HepG2 (cell line): Measurements from ENCODE around the gene MEI1. TPM values are rescaled to one million over a fixed set of nuclear protein-coding genes. Genes with fewer than 3 reads are reported as not detected.
A peak's percentile ranks its signal among the peaks of the same experiment; 100 is the strongest.

Experiments
- ATAC-seq: fragments of 200-7000 bp; cut with Tn5 transposase; 3 replicates; pipeline ENCODE4 v1.9.1; 2020; ENCODE audit warnings: mild to moderate bottlenecking, moderate library complexity
- BruUV-seq: library from RNA; stranded (reverse); fragments of 400-500 nt; replicated peaks from 2 replicates; lab custom pipeline; 2021; lab: Mats Ljungman, UMichigan
- CTCF ChIA-PET: fragments of 300-600 bp; formaldehyde crosslinking; extraction: SDS; loops from one replicate; lab custom pipeline; 2021; ENCODE audit warnings: low total read pairs, inconsistent platforms, low intra/inter-chr PET ratio; lab: Yijun Ruan, JAX
- POLR2A ChIA-PET: fragments of 350-600 bp; sonication (Branson Sonifier 250); formaldehyde crosslinking; loops from one replicate; lab custom pipeline; 2020; ENCODE audit warnings: antibody characterized with exemption, inconsistent platforms; lab: Yijun Ruan, JAX
- DNase-seq: peaks from one replicate; pipeline ENCODE4 v3.0.0-alpha.2; 2015; ENCODE audit warnings: low spot score
- FAIRE-seq: peaks from 3 replicates; lab custom pipeline; 2011; peaks lifted over from hg19 to GRCh38; lab: Jason Lieb, UNC
- H2AFZ ChIP-seq: one replicate; pipeline ENCODE4 v1.6.1; 2011; ENCODE audit warnings: low read length, inconsistent platforms
- H3K27ac ChIP-seq: fragments of 300-600 bp; 3 replicates; pipeline ENCODE4 v1.8.0; 2011; ENCODE audit warnings: mixed run types, mild to moderate bottlenecking, mixed read lengths, low read length, inconsistent platforms; ENCODE audit not compliant: insufficient read depth; ENCODE audit errors: extremely low read length
- H3K27me3 ChIP-seq, 2 experiments: fragments of 200-600 bp in 1 of 2; 2 replicates in 1 of 2; 3 replicates in 1 of 2; pipeline versions ENCODE4 v1.6.0 to v1.8.0; 2011; ENCODE audit warnings: low read length in 2 of 2, mild to moderate bottlenecking in 2 of 2, moderate library complexity in 2 of 2, inconsistent platforms in 1 of 2; ENCODE audit not compliant: insufficient read depth in 2 of 2, control insufficient read depth in 1 of 2
- H3K36me3 ChIP-seq, 2 experiments: fragments of 200-600 bp in 1 of 2; replicated peaks in 1 of 2; 2 replicates in 1 of 2; 3 replicates in 1 of 2; pipeline versions ENCODE4 v1.5.1 to v1.8.0; 2011; ENCODE audit warnings: low read length in 2 of 2, inconsistent platforms in 1 of 2; ENCODE audit not compliant: insufficient read depth in 2 of 2, control insufficient read depth in 1 of 2
- H3K4me1 ChIP-seq: 2 replicates; pipeline ENCODE4 v1.5.1; 2012; ENCODE audit warnings: low read length, inconsistent platforms; ENCODE audit not compliant: insufficient read depth
- H3K4me2 ChIP-seq: 2 replicates; pipeline ENCODE4 v1.6.0; 2011; ENCODE audit warnings: low read depth, low read length, inconsistent platforms
- H3K4me3 ChIP-seq, 3 experiments: fragments of 200-600 bp in 1 of 3; sonication (generic), shearing (Covaris generic) in 1 of 3; replicated peaks in 1 of 3; 2 replicates each; pipeline ENCODE4 v1.5.1; 2011 to 2016; ENCODE audit warnings: low read length in 3 of 3, inconsistent platforms in 2 of 3, low read depth in 2 of 3, mild to moderate bottlenecking in 2 of 3, control low read depth in 1 of 3, mixed read lengths in 1 of 3; ENCODE audit not compliant: insufficient read depth in 1 of 3
- H3K79me2 ChIP-seq: one replicate; pipeline ENCODE4 v1.6.1; 2011; ENCODE audit warnings: low read length, inconsistent platforms; ENCODE audit not compliant: insufficient read depth
- H3K9ac ChIP-seq: 2 replicates; pipeline ENCODE4 v1.6.0; 2011; ENCODE audit warnings: mild to moderate bottlenecking, low read depth, low read length, inconsistent platforms; ENCODE audit not compliant: insufficient read depth
- H3K9me3 ChIP-seq: 2 replicates; pipeline ENCODE4 v1.5.1; 2012; ENCODE audit warnings: mild to moderate bottlenecking, low read length
- H4K20me1 ChIP-seq: 2 replicates; pipeline ENCODE4 v1.6.0; 2011; ENCODE audit warnings: inconsistent platforms, mild to moderate bottlenecking, low read length, moderate library complexity; ENCODE audit not compliant: insufficient read depth
- AGO2 ChIP-seq: fragments of 200-400 bp; formaldehyde crosslinking; optimal IDR thresholded peaks from 2 replicates; pipeline ENCODE3; 2017; ENCODE audit warnings: mild to moderate bottlenecking, low read depth, low read length, moderate library complexity
- ARHGAP35 ChIP-seq: sonication (generic); formaldehyde crosslinking; IDR thresholded peaks from 2 replicates; pipeline ENCODE4 v1.9.0; 2022; ENCODE audit warnings: mild to moderate bottlenecking, inconsistent platforms, moderate library complexity, missing genetic modification reagents, borderline replicate concordance
- MEF2D ChIP-seq: sonication (generic); formaldehyde crosslinking; IDR thresholded peaks from 2 replicates; pipeline ENCODE4 v1.5.1; 2020; ENCODE audit warnings: mild to moderate bottlenecking, missing genetic modification reagents
- NCOR1 ChIP-seq: fragments of 200-600 bp; sonication (generic); IDR thresholded peaks from 2 replicates; pipeline ENCODE4 v1.7.0; 2017; ENCODE audit warnings: antibody characterized with exemption, low read length, borderline replicate concordance
- NFKB2 ChIP-seq: sonication (generic); formaldehyde crosslinking; IDR thresholded peaks from 2 replicates; pipeline ENCODE4 v1.4.0; 2020; ENCODE audit warnings: missing genetic modification reagents, borderline replicate concordance
- PRPF4 ChIP-seq: fragments of 200-400 bp; formaldehyde crosslinking; IDR thresholded peaks from 2 replicates; pipeline ENCODE4 v1.6.1; 2016; ENCODE audit warnings: low read length, low read depth; ENCODE audit not compliant: poor library complexity, severe bottlenecking
- TBX2 ChIP-seq: sonication (generic); formaldehyde crosslinking; IDR thresholded peaks from 2 replicates; pipeline ENCODE4 v1.5.0; 2020; ENCODE audit warnings: missing genetic modification reagents, mild to moderate bottlenecking, borderline replicate concordance
- ZFP37 ChIP-seq: sonication (generic); formaldehyde crosslinking; IDR thresholded peaks from 2 replicates; pipeline ENCODE4 v1.4.0; 2020; ENCODE audit warnings: missing genetic modification reagents, borderline replicate concordance
- ZNF337 ChIP-seq: sonication (generic); formaldehyde crosslinking; IDR thresholded peaks from 2 replicates; pipeline ENCODE4 v1.5.1; 2020; ENCODE audit warnings: missing genetic modification reagents, low read depth, mild to moderate bottlenecking, borderline replicate concordance
- ZNF841 ChIP-seq: sonication (generic); formaldehyde crosslinking; IDR thresholded peaks from 2 replicates; pipeline ENCODE4 v1.8.1; 2023; ENCODE audit warnings: missing genetic modification reagents, borderline replicate concordance
- WGBS: methylation state at CpG from one replicate; pipeline ENCODE4 v1.1.6; 2017; ENCODE audit warnings: low lambda C conversion rate; 5-methylcytosine and 5-hydroxymethylcytosine counted together
- in situ Hi-C: cut with HindIII; loops from 2 replicates; pipeline ENCODE4 v1.10.0; 2017; ENCODE audit warnings: low pct_unique_long_range_greater_than_20kb; ENCODE audit not compliant: extremely low pct_ligation_motif_present
- intact Hi-C: fragments of 100-400 bp; cut with micrococcal nuclease; formaldehyde crosslinking; loops from one replicate; pipeline ENCODE4 v1.10.0; 2022; ENCODE audit not compliant: unreplicated experiment
- polyA plus RNA-seq, 8 experiments: library from polyadenylated mRNA; depleted of rRNA in 3 of 8; stranded (reverse) in 7 of 8; unstranded in 1 of 8; fragments of >200 nt; fragmentation: Illumina TruSeq in 4 of 8; extraction: Trizol in 4 of 8; gene quantifications; 2 replicates each; pipeline versions ENCODE4 v1.2.1 to v1.2.3, GENCODE V29; 2011 to 2016; ENCODE audit warnings: low read depth in 4 of 8, missing spikeins in 1 of 8, mixed read lengths in 1 of 8; ENCODE audit not compliant: insufficient read depth in 1 of 8
- total RNA-seq, 5 experiments: library from RNA; depleted of rRNA; stranded (reverse); fragments of >200 nt; fragmentation: Illumina TruSeq; extraction: Trizol; gene quantifications; 2 replicates each; pipeline ENCODE4 v1.2.3, GENCODE V29; 2016; ENCODE audit warnings: low read depth in 1 of 5
- TF ChIP-seq, protein P1 (sequence below): IDR thresholded peaks from 2 replicates; pipeline ENCODE4 v1.6.1; 2016; ENCODE audit warnings: missing compliant biosample characterization, missing genetic modification reagents, borderline replicate concordance
- TF ChIP-seq, protein P2 (sequence below): IDR thresholded peaks from 2 replicates; pipeline ENCODE4 v1.6.1; 2016
- TF ChIP-seq, protein P3 (sequence below): sonication (generic); formaldehyde crosslinking; IDR thresholded peaks from 2 replicates; pipeline ENCODE4 v1.5.0; 2020; ENCODE audit warnings: missing genetic modification reagents
- TF ChIP-seq, protein P4 (sequence below): sonication (generic); formaldehyde crosslinking; IDR thresholded peaks from 2 replicates; pipeline ENCODE4 v1.4.0; 2020; ENCODE audit warnings: mild to moderate bottlenecking, missing genetic modification reagents

MEI1 gene
- total and polyA plus RNA-seq, 2 of the 13 experiments (the other 11 are each of a cell fraction or from before 2014, with no cell fraction given), result 0.75 to 1.9 TPM

DNA sequence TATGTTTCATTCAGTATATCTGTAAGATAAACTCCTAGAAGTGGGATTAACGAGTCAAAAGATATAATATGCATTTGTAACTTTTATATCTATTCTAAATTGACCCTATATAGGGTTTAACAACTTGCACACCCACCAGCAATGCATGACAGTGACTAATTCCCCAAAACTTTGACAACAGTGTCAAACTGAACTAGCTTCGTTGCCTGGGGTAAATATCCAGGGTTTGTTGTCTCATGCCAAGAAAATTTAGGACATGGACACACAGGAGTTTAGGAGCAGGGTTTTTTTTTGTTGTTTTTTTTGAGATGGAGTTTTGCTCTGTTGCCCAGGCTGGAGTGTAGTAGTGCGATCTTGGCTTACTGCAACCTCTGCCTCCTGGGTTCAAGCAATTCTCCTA is 15.7 kb upstream of the MEI1 start:
- peak overlapping the region; percentile 59 for H3K27ac ChIP-seq
- H2AFZ ChIP-seq, result no peak overlapping the region
- 85% methylated on average over 3 of the region's 3 CpGs for WGBS
- intact Hi-C loops, result no loop called here
- peaks cover 4 to 18% of the 10 kb centered on the region in 2 experiments for H3K36me3 ChIP-seq
- TF ChIP-seq ARHGAP35 (CRISPR knock-in tag) (no peak), ZNF337 (CRISPR knock-in tag) (no peak), NFKB2 (no peak), AGO2 (no peak), PRPF4 (no peak), NCOR1 (no peak), TBX2 (no peak), ZNF841 (CRISPR knock-in tag) (no peak), MEF2D (CRISPR knock-in tag) (no peak), ZFP37 (CRISPR knock-in tag) (no peak)
- TF ChIP-seq, protein P1, sequence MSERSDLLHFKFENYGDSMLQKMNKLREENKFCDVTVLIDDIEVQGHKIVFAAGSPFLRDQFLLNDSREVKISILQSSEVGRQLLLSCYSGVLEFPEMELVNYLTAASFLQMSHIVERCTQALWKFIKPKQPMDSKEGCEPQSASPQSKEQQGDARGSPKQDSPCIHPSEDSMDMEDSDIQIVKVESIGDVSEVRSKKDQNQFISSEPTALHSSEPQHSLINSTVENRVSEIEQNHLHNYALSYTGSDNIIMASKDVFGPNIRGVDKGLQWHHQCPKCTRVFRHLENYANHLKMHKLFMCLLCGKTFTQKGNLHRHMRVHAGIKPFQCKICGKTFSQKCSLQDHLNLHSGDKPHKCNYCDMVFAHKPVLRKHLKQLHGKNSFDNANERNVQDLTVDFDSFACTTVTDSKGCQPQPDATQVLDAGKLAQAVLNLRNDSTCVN, result no peak
- TF ChIP-seq, protein P2, sequence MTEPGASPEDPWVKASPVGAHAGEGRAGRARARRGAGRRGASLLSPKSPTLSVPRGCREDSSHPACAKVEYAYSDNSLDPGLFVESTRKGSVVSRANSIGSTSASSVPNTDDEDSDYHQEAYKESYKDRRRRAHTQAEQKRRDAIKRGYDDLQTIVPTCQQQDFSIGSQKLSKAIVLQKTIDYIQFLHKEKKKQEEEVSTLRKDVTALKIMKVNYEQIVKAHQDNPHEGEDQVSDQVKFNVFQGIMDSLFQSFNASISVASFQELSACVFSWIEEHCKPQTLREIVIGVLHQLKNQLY (CRISPR knock-in tag), result no peak
- TF ChIP-seq, protein P3, sequence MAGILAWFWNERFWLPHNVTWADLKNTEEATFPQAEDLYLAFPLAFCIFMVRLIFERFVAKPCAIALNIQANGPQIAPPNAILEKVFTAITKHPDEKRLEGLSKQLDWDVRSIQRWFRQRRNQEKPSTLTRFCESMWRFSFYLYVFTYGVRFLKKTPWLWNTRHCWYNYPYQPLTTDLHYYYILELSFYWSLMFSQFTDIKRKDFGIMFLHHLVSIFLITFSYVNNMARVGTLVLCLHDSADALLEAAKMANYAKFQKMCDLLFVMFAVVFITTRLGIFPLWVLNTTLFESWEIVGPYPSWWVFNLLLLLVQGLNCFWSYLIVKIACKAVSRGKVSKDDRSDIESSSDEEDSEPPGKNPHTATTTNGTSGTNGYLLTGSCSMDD (CRISPR knock-in tag), result no peak
- TF ChIP-seq, protein P4, sequence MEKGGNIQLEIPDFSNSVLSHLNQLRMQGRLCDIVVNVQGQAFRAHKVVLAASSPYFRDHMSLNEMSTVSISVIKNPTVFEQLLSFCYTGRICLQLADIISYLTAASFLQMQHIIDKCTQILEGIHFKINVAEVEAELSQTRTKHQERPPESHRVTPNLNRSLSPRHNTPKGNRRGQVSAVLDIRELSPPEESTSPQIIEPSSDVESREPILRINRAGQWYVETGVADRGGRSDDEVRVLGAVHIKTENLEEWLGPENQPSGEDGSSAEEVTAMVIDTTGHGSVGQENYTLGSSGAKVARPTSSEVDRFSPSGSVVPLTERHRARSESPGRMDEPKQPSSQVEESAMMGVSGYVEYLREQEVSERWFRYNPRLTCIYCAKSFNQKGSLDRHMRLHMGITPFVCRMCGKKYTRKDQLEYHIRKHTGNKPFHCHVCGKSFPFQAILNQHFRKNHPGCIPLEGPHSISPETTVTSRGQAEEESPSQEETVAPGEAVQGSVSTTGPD, result no peak
- no peak overlapping the region for H3K4me3 ChIP-seq
- H3K4me1 ChIP-seq, result peaks cover 54% of the 10 kb centered on the region
- no TSS peak for BruUV-seq
- ATAC-seq (no peak), DNase-seq (no peak), FAIRE-seq (no peak)
- no peaks in the 10 kb centered on the region; a peak in 1 of 5 replicates for H3K27me3 ChIP-seq
- ChIA-PET POLR2A (no interaction called here), CTCF (interaction anchor here (0.9 kb wide), 1 partner anchor 17 kb away, joined by 3 read pairs; no protein-coding TSS in a partner anchor)
- no peaks in the 10 kb centered on the region for H3K9me3 ChIP-seq
- no peak overlapping the region for H3K9ac ChIP-seq
- peaks cover 91% of the 10 kb centered on the region for H3K79me2 ChIP-seq
- H4K20me1 ChIP-seq, result peaks cover 6% of the 10 kb centered on the region; the same call in 1 of the 2 replicates
- in situ Hi-C loops, result no loop called here
- no peak overlapping the region for H3K4me2 ChIP-seq
